ENCODE results near the gene ULK4.
"Not testable (repeated sequence)": the region's sequence is repeated elsewhere in the genome, so short reads cannot be mapped to it uniquely, and the experiment has no call there.

The ULK4 gene

GRCh38 chr3:41960826-41961750 lies 815 bp downstream of the ULK4 start:
- peak; percentile 84 for DNase-seq (ENCODE audit: low read depth, low spot score)

DNA sequence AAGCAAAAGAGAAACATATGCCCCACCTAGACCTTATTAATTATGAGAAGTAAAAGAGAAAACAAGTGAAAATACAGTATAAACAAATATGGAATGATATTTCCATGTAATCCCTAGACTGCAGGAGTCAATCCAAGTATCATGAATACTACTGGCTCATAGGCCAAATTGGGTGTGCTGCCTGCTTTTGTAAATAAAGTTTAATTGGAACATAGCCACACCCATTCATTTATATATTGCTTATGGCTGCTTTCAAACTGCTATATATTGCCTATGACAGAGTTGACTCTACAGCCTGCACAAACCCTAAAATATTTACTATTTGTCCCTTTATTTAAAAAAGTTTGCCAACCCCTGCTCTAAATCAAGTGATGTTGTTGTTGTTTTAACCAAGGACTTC lies 5.3 kb downstream of the ULK4 start:
- DNase-seq (ENCODE audit: low read depth, low spot score), result no peak

DNA sequence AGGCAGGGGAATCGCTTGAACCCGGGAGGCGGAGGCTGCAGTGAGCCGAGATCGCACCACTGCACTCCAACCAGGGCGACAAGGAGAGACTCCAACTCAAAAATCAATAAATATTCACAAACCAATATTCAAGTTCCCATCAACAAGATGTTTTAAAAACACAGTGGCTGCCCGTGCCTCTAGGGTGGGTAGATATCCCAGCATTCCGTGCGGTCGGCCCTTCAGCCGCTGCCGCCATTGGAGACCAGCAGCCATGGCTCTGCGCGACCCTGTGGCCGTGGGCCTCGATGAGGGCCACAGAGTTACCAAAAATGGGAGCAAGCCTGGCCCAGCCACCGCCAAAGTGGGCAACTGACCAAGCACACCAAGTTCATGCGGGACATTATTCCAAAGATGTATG lies 6.7 kb downstream of the ULK4 start:
- no peak for DNase-seq (ENCODE audit: low read depth, low spot score)

- no peak for DNase-seq (ENCODE audit: low read depth, low spot score)
Observed at GRCh38 chr3:41943311-41943843, 18.5 kb downstream of the ULK4 start.

GRCh38 chr3:41940393-41940792 lies 21.5 kb downstream of the ULK4 start:
- no peak for DNase-seq (ENCODE audit: low read depth, low spot score)

DNA sequence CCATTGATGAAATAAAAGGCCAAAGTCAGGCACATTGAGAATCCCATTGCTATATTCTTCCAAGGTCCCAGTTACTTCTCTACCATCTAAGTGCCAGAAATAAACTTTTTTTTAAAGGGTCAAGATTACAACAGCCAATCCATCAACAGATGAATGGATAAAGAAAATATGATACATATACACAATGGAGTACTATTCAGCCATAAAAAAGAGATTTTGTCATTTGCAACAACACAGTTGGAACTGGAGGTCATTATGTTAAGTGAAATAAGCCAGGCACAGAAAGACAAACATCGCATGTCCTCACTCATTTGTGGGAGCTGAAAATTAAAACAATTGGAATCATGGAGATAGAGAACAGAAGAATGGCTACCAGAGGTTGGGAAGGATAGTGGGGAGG lies 25.5 kb downstream of the ULK4 start:
- no peak for DNase-seq (ENCODE audit: low read depth, low spot score)

DNA sequence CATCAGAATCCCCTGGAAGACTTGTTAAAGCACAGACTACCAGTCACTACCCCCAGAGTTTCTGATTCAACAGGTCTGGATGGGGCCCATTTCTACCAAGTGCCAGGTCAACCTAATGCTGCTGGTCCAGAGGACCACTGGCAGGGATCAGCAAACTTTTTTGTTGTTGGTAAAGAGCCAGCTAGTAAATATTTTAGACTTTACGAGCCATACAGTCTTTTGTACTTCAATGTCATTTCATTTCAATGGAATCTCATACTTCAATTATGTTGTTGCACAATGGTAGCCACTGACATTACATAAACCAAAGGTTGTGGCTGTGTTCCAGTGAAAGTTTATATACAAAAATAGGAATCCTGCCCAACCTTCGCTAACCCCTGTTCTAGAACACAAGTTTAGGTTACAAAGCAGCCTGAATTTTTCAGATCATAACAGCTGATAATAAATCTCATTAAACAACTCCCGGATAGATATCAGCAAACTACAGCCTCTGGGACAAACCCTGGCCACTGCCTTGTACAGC lies 28.7 kb downstream of the ULK4 start:
- peak; percentile 39 for DNase-seq (ENCODE audit: low read depth, low spot score)

DNA sequence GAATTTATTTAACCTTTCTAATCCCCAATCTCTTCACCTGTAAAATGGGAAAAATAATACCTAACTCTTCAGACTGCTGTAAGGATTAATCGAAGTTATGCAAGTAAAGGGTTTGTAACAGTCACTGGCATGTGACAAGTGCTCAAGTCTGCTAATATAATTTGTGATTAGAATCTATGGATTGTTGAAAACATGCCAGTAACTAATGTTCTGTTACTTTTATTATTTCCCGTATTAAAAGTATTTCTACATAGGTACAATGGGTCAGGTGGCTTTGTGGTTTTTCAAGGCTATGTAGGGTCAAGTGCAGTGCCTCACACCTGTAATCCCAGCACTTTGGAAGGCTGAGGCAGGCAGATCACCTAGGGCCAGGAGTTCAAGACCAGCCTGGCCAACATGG lies 29.4 kb downstream of the ULK4 start:
- no peak for DNase-seq (ENCODE audit: low read depth, low spot score)

DNA sequence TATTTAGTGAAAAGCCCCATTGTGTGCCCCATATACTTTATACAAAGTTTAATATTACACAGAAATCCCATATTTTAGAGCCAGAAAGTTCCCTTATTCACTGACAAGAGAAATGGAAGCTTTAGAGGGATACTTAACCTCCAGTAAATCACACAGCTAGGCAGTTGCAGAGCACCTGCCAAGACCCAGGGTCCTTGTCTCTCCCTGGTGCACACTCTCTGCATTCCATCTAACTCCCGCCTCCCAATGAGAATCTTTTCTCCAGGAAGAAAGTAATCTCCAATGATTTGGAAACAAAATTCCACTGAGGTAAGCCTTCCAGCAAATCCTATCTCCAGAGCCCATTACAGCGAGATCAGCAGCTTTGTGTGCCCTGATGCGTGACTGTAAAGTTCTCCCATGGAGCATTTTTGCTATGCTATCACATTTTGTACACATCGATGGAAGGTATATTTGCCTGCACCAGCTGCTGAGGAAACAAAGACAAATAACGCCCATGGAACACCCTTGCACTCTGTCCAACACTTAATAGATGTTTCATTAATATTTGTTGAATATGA lies 41.4 kb downstream of the ULK4 start:
- no peak for DNase-seq (ENCODE audit: low read depth, low spot score)

GRCh38 chr3:41915353-41915752 lies 46.5 kb downstream of the ULK4 start:
- DNase-seq (ENCODE audit: low read depth, low spot score), result no peak

GRCh38 chr3:41912280-41912679 lies 49.6 kb downstream of the ULK4 start:
- DNase-seq (ENCODE audit: low read depth, low spot score), result no peak

DNA sequence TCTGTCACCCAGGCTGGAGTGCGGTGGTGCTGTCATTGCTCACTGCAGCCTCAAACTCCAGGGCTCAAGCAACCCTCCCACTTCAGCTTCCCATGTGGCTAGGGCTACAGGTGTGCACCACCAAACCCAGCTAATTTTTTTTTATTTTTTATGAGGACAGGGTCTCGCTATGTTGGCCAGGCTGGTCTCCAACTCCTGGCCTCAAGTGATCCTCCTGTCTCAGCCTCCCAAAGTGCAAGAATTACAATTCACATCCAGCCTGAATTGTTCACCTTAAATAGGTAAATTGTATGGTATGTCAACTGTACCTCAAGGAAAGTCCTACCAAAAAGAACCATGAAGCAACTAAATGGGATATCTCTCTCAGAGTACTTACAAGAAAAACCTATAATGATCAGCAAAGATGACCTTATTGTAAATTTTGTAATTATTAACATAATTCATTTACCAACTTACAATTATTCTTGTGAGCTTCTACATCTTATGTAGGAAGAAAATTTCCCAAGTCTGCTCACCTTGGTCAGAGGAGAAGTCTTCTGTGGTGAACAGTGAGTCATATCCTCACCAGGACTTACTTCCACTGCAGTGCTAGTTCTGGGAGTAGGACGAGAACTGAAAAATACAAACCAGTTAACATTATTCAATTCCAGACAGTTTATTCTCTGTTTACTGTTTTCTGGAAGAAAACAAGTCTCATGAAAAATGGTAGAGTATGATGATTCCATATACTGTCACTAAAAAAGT lies 54.4 kb downstream of the ULK4 start:
- DNase-seq (ENCODE audit: low read depth, low spot score), result peak; percentile 41

DNA sequence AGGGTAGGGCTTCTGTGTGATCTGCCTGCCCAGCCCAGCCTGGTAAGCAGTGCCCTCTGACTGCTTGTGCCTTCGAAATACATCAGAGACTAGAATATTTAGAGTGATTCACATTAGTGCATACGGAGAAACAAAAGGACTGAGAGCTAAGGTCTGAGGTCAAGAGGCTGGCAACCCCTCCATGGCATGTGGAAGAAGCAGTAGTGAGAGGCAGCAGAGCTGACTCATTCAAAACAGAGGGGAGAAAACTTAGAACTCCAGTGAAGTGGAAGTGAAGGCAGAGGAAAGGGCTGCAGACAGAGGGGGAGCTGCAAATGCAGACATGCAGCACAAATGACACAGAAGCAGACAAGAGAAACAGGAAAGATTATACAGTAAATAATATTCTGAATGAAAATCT lies 61.6 kb downstream of the ULK4 start:
- DNase-seq (ENCODE audit: low read depth, low spot score), result peak; percentile 80

DNA sequence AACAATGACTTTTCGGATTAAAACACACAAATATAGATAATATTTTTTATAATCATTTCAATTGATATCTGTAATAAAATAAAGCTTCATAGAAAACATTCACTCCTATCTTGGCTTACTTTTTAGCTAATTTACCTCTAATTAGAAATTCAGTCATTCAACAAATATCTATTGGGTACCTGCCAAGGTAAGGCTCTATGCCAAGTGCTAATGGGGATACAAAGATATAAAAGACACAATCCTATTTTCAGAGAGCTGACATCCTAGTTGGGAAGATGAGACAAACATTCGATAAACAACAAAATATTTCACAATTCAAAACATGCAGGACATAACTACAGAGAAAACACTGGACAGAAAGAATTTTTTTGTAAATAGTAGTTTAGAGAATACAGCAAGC lies 63.3 kb downstream of the ULK4 start:
- no peak for DNase-seq (ENCODE audit: low read depth, low spot score)

- DNase-seq (ENCODE audit: low read depth, low spot score), result peak; percentile 68
Observed at GRCh38 chr3:41893977-41894376, 67.9 kb downstream of the ULK4 start.

GRCh38 chr3:41888368-41889076 lies 73.4 kb downstream of the ULK4 start:
- DNase-seq (ENCODE audit: low read depth, low spot score), result peak; percentile 3

DNA sequence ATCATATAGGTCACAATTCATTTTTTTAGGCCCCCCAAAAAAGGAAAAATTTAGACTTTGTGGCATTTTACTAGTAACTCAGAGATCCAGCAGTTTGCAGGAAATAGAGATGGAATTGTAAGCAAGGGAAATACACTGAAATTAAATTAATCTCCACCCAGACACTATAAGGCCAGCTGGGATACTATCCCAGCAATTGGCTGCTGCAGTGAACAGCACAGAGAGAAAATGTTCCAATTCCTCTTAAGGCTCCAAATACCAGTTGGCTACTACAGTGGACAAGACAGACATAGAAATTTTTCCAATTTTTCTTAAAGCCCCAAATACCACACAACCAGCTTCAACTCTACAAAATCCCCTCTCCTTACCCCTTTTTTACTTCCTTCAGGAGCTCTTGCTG lies 78.9 kb downstream of the ULK4 start:
- DNase-seq (ENCODE audit: low read depth, low spot score), result no peak

GRCh38 chr3:41881233-41881821 lies 80.6 kb downstream of the ULK4 start:
- DNase-seq (ENCODE audit: low read depth, low spot score), result peak; percentile 71

DNA sequence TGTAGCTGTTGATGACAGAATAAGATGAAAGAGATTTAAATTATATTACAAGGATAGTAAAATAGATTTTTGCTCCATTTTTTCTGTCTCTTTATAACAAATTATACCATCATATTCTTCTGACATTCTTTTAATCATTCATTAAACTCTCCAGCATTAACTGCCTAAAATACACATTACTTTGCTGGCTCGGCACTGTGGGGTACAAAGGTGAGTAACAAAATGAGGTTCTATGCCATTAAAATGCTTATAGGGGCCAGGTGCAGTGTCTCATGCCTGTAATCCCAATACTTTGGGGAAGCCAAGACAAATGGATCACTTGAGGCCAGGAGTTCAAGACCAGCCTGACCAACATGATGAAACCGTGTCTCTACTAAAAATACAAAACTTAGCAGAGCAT lies 81.5 kb downstream of the ULK4 start:
- no peak for DNase-seq (ENCODE audit: low read depth, low spot score)

- DNase-seq (ENCODE audit: low read depth, low spot score), result not testable (repeated sequence)
Observed at GRCh38 chr3:41877741-41878140, 84.2 kb downstream of the ULK4 start.

GRCh38 chr3:41874022-41874421 lies 87.9 kb downstream of the ULK4 start:
- no peak for DNase-seq (ENCODE audit: low read depth, low spot score)

Measured in astrocyte of the hippocampus (primary cell).